Activated naive CD4-positive, alpha-beta T cell treated with anti-CD3 and anti-CD28 coated beads for 36 hours (primary cell): ENCODE results near the gene LRP2BP. TPM values are rescaled to one million over a fixed set of nuclear protein-coding genes. Genes with fewer than 3 reads are reported as not detected.
A peak's percentile ranks its signal among the peaks of the same experiment; 100 is the strongest.

ENCODE experiments used
- CTCF ChIA-PET: fragments of 350-600 bp; sonication (Branson Sonifier 250); formaldehyde crosslinking; loops from one replicate; lab custom pipeline; 2021; ENCODE audit warnings: antibody characterized with exemption; lab: Charles Lee
- DNase-seq: peaks from one replicate; pipeline ENCODE4 v3.0.0-alpha.2; 2020
- H3K27ac Mint-ChIP-seq: one replicate; pipeline ENCODE4 v1.8.0; 2021; ENCODE audit warnings: mild to moderate bottlenecking, mixed read lengths
- H3K27me3 Mint-ChIP-seq: one replicate; pipeline ENCODE4 v1.8.0; 2021; ENCODE audit warnings: low read depth, mixed read lengths
- H3K36me3 Mint-ChIP-seq: one replicate; pipeline ENCODE4 v1.8.0; 2021; ENCODE audit warnings: low read depth, mixed read lengths
- H3K4me1 Mint-ChIP-seq: one replicate; pipeline ENCODE4 v1.8.0; 2021; ENCODE audit warnings: low read depth, mixed read lengths
- H3K4me3 Mint-ChIP-seq: one replicate; pipeline ENCODE4 v1.8.0; 2021; ENCODE audit warnings: mild to moderate bottlenecking, moderate library complexity, mixed read lengths
- H3K9me3 Mint-ChIP-seq: one replicate; pipeline ENCODE4 v1.8.0; 2021; ENCODE audit warnings: mixed read lengths
- intact Hi-C: fragments of 100-400 bp; cut with micrococcal nuclease; formaldehyde crosslinking; loops from one replicate; pipeline ENCODE4 v1.15.1; 2023
- total RNA-seq, 2 experiments: library from RNA; stranded (reverse); gene quantifications; one replicate each; pipeline ENCODE4 v1.2.3, GENCODE V29; 2021

LRP2BP gene
- total RNA-seq, 2 experiments from 2014 or later = 0.44 to 0.60 TPM

DNA sequence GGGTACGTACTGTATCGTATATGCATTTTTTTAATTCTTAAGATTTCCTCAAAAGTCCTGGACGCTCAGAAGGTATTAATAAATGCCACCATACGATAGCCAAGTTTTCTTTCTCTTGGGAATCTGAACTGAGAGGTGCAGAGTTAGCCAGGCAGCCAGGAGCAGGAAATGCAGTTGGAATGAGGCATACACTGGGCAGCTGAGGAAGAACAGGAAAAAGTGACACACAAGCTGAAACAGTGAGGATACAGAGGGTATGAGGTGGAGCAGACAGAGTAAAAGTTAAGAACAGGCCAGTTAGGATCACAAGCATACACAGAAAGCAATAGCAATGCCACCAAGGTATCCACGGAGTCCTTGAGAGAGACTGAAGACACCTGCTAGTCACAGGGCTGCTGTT lies 16.7 kb upstream of the LRP2BP start:
- no peak overlapping the region for H3K4me3 Mint-ChIP-seq
- H3K27ac Mint-ChIP-seq = no peak overlapping the region
- no peaks in the 10 kb centered on the region for H3K27me3 Mint-ChIP-seq
- peaks cover 16% of the 10 kb centered on the region for H3K36me3 Mint-ChIP-seq
- CTCF ChIA-PET = no interaction called here
- no peaks in the 10 kb centered on the region for H3K9me3 Mint-ChIP-seq
- intact Hi-C loops = no loop called here
- no peaks in the 10 kb centered on the region for H3K4me1 Mint-ChIP-seq
- no peak for DNase-seq

DNA sequence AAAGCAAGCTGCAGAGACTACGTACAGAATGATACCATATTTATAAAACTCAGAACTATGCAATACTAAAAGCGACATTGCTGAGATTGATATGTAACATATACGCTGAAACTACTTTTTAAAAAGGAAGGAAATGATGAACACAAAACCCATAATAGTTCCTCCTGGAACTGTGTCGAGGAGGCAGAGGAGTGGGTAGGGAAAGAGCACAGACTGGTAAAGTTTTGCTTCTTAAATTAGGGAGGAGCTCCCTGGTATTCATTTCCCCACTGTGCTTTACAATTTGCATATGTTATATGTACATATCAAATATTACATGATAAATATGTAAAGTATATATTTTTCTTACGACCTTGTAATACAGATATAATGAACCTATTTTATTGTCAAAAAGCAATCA lies 16.1 kb upstream of the LRP2BP start:
- no peak for DNase-seq
- Mint-ChIP-seq H3K27me3 (no peaks in the 10 kb centered on the region), H3K9me3 (no peaks in the 10 kb centered on the region), H3K27ac (no peak overlapping the region), H3K4me3 (no peak overlapping the region), H3K4me1 (no peaks in the 10 kb centered on the region), H3K36me3 (peaks cover 12% of the 10 kb centered on the region)
- intact Hi-C loops = no loop called here
- CTCF ChIA-PET = no interaction called here

DNA sequence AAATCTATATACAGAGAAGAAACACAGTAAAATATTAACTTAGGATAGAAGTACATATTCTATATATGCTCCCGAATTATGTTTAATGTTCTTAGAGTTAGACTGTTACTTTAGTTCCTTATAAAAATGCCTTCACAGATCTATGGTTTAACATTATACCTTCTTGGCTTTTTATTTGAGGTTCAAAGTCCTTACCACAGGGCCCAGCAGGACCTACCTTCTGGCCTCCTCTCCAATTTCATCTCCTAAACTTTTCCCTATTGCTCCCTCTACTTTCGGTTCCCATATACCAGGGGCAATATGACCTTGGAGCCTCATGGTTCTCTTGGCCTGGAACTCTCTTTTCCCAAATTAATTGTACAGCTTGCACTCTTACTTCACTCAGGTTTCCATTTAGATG lies 12.7 kb upstream of the LRP2BP start:
- peaks cover 18% of the 10 kb centered on the region for H3K36me3 Mint-ChIP-seq
- H3K27me3 Mint-ChIP-seq = no peaks in the 10 kb centered on the region
- H3K4me1 Mint-ChIP-seq = no peaks in the 10 kb centered on the region
- intact Hi-C loops = no loop called here
- CTCF ChIA-PET = no interaction called here
- H3K9me3 Mint-ChIP-seq = no peaks in the 10 kb centered on the region
- no peak overlapping the region for H3K27ac Mint-ChIP-seq
- no peak for DNase-seq
- H3K4me3 Mint-ChIP-seq = no peak overlapping the region

DNA sequence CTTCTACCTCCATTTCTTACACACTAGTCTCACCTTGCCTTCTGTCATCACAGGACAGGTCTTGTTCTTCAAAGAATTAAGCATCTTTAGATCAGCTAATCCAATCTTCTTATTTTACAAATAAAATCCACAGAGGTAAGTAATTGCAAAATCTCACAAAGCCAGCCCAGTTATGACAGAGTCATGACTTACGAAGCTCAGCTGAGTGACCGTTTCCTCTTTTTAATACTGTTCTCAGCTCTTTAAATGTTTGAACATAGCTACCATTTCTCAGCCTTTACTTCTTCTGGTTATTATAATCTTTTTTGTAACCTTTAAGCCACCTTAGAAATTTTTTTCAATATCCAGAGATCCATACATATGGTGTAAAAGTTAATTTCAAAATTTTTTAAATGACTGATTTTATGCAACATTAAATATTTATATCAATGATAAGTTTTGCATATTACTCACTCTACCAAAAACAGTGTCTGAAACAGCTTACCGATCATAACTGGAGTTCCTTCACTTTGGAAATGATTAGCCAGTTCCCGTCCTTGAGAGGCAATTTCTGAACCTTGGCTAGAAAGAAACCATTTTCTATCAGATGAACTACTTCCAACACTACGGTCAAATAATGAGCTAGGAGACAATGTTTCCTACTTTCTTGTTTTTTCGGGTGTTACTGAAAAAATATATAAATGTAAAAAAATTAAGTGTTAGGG lies 9.7 kb upstream of the LRP2BP start:
- H3K36me3 Mint-ChIP-seq = peaks cover 17% of the 10 kb centered on the region

DNA sequence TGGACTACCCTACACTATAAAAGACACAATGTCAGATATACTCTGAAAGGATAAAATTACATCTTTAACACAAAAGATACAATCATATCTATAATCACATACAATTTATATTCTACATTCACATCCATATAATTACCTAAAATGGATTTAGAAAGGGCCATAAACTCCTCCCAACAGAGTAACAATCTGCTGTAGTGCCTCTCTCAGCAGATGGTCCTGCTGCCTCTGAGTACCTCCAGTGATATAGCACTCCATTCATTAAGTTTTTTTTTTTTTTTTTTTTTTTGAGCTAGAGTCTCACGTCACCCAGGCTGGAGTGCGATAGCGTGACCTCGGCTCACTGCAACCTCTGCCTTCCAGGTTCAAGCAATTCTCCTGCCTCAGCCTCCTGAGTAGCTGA lies 8.3 kb upstream of the LRP2BP start:
- H3K36me3 Mint-ChIP-seq = peaks cover 16% of the 10 kb centered on the region
- no peak overlapping the region for H3K4me3 Mint-ChIP-seq
- no peak overlapping the region for H3K27ac Mint-ChIP-seq
- peaks cover 8% of the 10 kb centered on the region for H3K4me1 Mint-ChIP-seq
- CTCF ChIA-PET = no interaction called here
- H3K9me3 Mint-ChIP-seq = no peaks in the 10 kb centered on the region
- H3K27me3 Mint-ChIP-seq = no peaks in the 10 kb centered on the region
- intact Hi-C loops = no loop called here
- no peak for DNase-seq

More for the DNA sequence above, 9.7 kb upstream of the LRP2BP start:
- CTCF ChIA-PET = interaction anchor here (1.0 to 1.3 kb wide), 2 partner anchors 196 to 366 kb away, joined by 3 to 5 read pairs; partner anchors contain the start of gene SNX25
- peaks cover 3% of the 10 kb centered on the region for H3K4me1 Mint-ChIP-seq
- H3K27me3 Mint-ChIP-seq = no peaks in the 10 kb centered on the region
- intact Hi-C loops = no loop called here
- H3K4me3 Mint-ChIP-seq = no peak overlapping the region
- H3K9me3 Mint-ChIP-seq = no peaks in the 10 kb centered on the region
- DNase-seq = no peak
- H3K27ac Mint-ChIP-seq = no peak overlapping the region

DNA sequence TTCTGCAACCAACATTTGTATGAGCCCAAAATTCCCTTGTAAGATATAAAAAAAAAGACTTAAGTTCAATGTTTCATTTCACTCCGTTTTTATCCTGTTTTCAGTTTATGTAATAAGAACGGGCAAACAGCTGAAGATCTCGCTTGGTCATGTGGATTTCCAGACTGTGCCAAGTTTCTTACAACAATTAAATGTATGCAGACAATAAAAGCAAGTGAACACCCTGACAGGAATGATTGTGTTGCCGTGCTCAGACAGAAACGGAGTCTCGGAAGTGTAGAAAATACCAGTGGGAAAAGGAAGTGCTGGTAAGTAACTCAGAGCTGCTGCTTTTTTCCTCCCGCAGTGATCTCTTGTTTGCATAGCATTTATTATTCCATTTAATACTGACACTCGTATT lies 3.7 kb upstream of the LRP2BP start:
- no peaks in the 10 kb centered on the region for H3K9me3 Mint-ChIP-seq
- CTCF ChIA-PET = no interaction called here
- H3K27ac Mint-ChIP-seq = no peak overlapping the region
- intact Hi-C loops = loop anchor here (10.0 kb wide), 1 partner anchor 1895 kb away; the partner anchor contains the start of gene ING2
- H3K4me3 Mint-ChIP-seq = no peak overlapping the region
- H3K36me3 Mint-ChIP-seq = peaks cover 7% of the 10 kb centered on the region
- H3K4me1 Mint-ChIP-seq = peaks cover 35% of the 10 kb centered on the region
- no peak for DNase-seq
- H3K27me3 Mint-ChIP-seq = no peaks in the 10 kb centered on the region

DNA sequence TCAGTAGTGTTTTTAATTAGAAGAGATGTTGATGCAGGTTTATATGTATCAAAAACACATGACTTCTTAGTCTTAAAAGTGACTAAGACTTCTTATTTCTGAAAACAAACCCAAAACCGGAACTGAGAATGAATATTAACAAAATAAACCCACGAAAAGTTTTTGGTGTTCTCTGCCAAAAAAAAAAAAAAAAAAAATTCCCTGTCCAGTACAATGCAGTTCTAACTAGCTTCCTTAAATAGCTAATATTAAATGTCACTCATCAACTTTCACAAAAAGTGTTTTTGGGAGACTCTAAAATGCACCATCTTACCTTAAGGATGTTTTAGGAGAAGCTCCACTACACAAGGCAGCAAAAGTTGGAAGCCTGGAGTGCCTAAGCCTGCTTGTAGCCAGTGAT lies 2.9 kb upstream of the LRP2BP start:
- Mint-ChIP-seq H3K27ac (no peak overlapping the region), H3K27me3 (no peaks in the 10 kb centered on the region), H3K9me3 (no peaks in the 10 kb centered on the region), H3K4me1 (peaks cover 41% of the 10 kb centered on the region), H3K36me3 (peaks cover 7% of the 10 kb centered on the region), H3K4me3 (no peak overlapping the region)
- CTCF ChIA-PET = no interaction called here
- intact Hi-C loops = loop anchor here (10.0 kb wide), 1 partner anchor 1894 kb away; the partner anchor contains the start of gene ING2
- DNase-seq = no peak

DNA sequence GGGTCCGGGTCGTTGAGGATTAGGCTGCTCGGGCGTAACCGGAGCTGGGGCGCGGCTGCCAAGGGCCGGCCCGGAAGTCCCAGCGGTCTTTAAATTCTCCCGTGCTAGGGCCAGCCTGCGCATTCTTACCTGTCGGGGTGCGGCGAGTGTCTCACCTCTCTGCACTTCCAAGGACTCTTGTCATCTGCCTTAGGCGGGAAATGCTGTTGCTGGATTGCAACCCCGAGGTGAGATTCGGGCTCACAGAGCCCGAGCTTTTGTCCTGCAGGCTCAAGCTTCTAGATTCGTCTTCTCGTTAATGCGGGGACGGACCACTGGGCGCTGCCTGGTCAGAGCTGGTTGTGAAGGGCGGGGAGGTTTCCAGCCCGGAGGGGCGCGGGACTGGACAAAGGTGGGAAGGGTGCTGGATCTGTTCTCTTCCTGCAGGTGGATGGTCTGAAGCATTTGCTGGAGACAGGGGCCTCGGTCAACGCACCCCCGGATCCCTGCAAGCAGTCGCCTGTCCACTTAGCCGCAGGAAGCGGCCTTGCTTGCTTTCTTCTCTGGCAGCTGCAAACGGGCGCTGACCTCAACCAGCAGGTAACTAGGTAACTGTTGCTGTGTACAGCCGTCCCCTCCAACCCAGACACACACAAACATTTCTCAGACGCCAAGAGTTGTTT lies 1.1 kb upstream of the LRP2BP start, which contains the start of gene ANKRD37:
Gene ANKRD37, plus strand, starts transcription at position 118 of the 662 bp plus-strand sequence. Its CDS starts 83 bp downstream, at position 201.
- Mint-ChIP-seq H3K9me3 (no peaks in the 10 kb centered on the region), H3K4me1 (peaks cover 42% of the 10 kb centered on the region)

DNA sequence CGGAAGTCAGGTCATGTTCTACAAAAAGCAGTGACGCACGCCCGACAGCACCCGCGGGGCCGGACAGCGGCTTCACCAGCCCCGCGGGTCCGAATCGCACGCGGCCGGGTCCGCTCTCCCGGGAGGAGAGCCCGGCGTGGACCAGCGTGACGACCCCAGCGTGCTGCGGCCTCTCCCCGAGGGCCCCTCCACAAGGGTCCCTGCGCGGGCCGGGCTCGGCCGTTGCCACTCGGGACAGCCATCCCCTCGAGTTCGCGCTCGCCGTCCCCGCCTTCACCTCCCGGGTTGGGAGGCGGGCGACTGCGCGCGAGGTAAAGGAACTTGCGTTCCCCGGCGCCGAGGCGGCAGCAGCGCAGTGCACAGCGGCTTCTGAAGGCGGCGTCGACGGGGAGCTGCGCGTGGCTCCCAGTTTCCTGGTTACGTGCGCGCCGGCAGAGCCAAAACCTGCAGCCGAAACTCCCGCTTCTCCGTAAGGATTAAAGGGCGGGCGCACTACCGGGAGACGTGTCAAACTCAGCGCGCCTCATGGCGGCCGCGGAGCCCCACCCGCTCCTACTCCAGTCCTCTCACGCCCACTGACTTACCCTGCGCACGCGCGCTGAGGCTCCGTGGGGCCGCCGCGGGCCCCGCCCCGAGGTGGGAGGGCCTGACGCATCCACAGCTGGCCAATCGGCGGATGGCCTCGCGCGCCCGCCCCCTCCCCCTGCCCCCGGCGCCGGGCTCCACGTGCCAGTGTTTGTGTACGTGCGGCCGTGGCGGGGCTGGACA lies 416 bp upstream of the LRP2BP start:
- intact Hi-C loops = loop anchor here (1.0 to 10.0 kb wide), 14 partner anchors 29 to 1891 kb away; partner anchors contain the start of genes CASP3, CCDC110, CENPU and CYP4V2
- peak; percentile 95 for DNase-seq
- H3K36me3 Mint-ChIP-seq = peaks cover 7% of the 10 kb centered on the region
- no peaks in the 10 kb centered on the region for H3K27me3 Mint-ChIP-seq
- peak overlapping the region; percentile 98 for H3K27ac Mint-ChIP-seq
- CTCF ChIA-PET = interaction anchor here (0.6 to 1.1 kb wide), 2 partner anchors 77 to 198 kb away, joined by 3 to 4 read pairs; no protein-coding TSS in a partner anchor
- peak overlapping the region; percentile 93 for H3K4me3 Mint-ChIP-seq
- no peaks in the 10 kb centered on the region for H3K9me3 Mint-ChIP-seq
- peaks cover 42% of the 10 kb centered on the region for H3K4me1 Mint-ChIP-seq

More for the DNA sequence above, 1.1 kb upstream of the LRP2BP start, which contains the start of gene ANKRD37:
- CTCF ChIA-PET = interaction anchor here (0.6 to 1.1 kb wide), 2 partner anchors 76 to 199 kb away, joined by 3 to 4 read pairs; no protein-coding TSS in a partner anchor
- Mint-ChIP-seq H3K4me3 (peak within 1 kb of the TSS; percentile 93), H3K27me3 (no peaks in the 10 kb centered on the region), H3K36me3 (peaks cover 7% of the 10 kb centered on the region), H3K27ac (peak within 1 kb of the TSS; percentile 98)
- intact Hi-C loops = loop anchor here (1.0 to 10.0 kb wide), 11 partner anchors 28 to 1892 kb away; partner anchors contain the start of genes CASP3, CCDC110, CENPU and CYP4V2
- DNase-seq = no peak

DNA sequence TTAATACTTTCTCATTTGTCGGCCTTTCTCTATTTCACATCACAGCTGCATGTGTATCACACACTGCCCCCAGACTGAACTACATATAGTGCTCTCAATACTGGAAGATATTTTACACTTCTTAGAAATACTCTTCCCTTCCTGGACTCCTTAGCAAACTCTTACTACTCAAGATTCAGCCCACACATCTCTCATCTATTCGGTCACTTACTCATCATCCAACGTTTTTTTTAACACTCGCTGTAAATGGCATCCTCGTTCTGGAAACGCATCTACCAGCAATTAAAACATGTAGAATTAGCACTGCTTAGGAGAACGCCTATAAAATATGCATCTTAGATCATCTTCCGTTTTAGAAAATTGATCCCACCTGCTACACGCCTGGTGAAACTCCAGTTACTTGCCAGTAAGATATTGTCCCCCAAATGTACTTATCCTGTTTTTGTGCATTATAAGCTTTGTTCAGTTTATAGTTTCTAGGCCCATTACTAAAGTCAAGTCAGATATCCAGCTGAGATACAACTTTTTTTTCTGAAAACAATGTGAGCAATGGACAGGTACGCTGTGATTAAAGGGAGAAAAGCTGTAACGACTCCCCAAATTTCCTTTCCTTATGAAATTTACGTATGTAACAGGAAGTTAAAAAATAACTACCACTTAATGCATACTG lies 1.0 kb downstream of the LRP2BP start:
- CTCF ChIA-PET = interaction anchor here (0.7 to 1.0 kb wide), 2 partner anchors 34 to 211 kb away, joined by 3 to 4 read pairs; no protein-coding TSS in a partner anchor
- DNase-seq = no peak
- intact Hi-C loops = loop anchor here (1.0 to 10.0 kb wide), 5 partner anchors 49 to 1890 kb away; partner anchors contain the start of genes ING2, RWDD4 and TRAPPC11
- Mint-ChIP-seq H3K27me3 (no peaks in the 10 kb centered on the region), H3K27ac (peak overlapping the region; percentile 98), H3K4me3 (peak overlapping the region; percentile 93), H3K4me1 (peaks cover 35% of the 10 kb centered on the region), H3K9me3 (no peaks in the 10 kb centered on the region), H3K36me3 (peaks cover 3% of the 10 kb centered on the region)

DNA sequence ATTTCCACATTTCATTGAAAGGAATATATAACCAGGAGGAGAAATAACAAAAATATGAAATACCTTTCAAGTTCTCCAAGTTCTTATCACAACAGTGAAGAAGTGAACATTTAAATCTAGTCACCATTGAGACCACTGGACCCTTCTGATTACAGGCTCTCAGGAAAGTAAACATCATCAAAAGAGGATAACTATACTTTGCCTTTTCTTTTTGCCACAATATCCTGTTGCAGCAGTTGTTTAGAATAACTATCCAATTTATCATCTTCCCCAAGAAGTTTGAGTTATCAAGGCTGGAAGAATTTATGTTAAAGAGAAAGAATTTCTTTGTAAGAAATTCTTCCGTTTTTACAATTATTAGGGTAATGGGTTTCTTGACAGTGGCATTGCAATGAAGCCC lies 3.6 kb downstream of the LRP2BP start:
- Mint-ChIP-seq H3K27me3 (no peaks in the 10 kb centered on the region), H3K4me3 (no peak overlapping the region), H3K36me3 (peaks cover 1% of the 10 kb centered on the region), H3K4me1 (peaks cover 15% of the 10 kb centered on the region), H3K9me3 (no peaks in the 10 kb centered on the region), H3K27ac (no peak overlapping the region)
- intact Hi-C loops = loop anchor here (10.0 kb wide), 1 partner anchor 1887 kb away; the partner anchor contains the start of gene ING2
- no peak for DNase-seq
- CTCF ChIA-PET = no interaction called here
